Type B pancreatic cell (in vitro differentiated cells): ENCODE results near the gene RFX1. TPM values are rescaled to one million over a fixed set of nuclear protein-coding genes. Genes with fewer than 3 reads are reported as not detected.

Source experiments
- DNase-seq: peaks from one replicate; pipeline ENCODE4 v3.0.0; 2021; ENCODE audit warnings: mixed read lengths; ENCODE audit not compliant: unreplicated experiment; ENCODE audit errors: extremely low spot score
- H3K27ac Mint-ChIP-seq: 2 replicates; pipeline ENCODE4 v1.8.0; 2021; ENCODE audit warnings: mild to moderate bottlenecking, mixed read lengths
- H3K27me3 Mint-ChIP-seq: 2 replicates; pipeline ENCODE4 v1.8.0; 2021; ENCODE audit warnings: mixed read lengths
- H3K36me3 Mint-ChIP-seq: 2 replicates; pipeline ENCODE4 v1.8.0; 2021; ENCODE audit warnings: mixed read lengths
- H3K4me1 Mint-ChIP-seq: one replicate; pipeline ENCODE4 v1.8.0; 2021; ENCODE audit warnings: mixed read lengths; ENCODE audit not compliant: unreplicated experiment
- H3K4me3 Mint-ChIP-seq: 2 replicates; pipeline ENCODE4 v1.8.0; 2021; ENCODE audit warnings: mild to moderate bottlenecking, mixed read lengths
- H3K9me3 Mint-ChIP-seq: 2 replicates; pipeline ENCODE4 v1.8.0; 2021; ENCODE audit warnings: mixed read lengths
- total RNA-seq: library from RNA; stranded (reverse); gene quantifications from 2 replicates; pipeline ENCODE4 v1.2.1, GENCODE V29; 2021; ENCODE audit warnings: low replicate concordance
- TF ChIP-seq, protein P1 (sequence below): fragments of 200-600 bp; sonication (generic); conservative IDR thresholded peaks from 2 replicates; pipeline ENCODE4 v1.5.0; 2021; ENCODE audit warnings: antibody characterized with exemption, mild to moderate bottlenecking

The RFX1 gene
- total RNA-seq, 1 donor from 2014 or later: 19.3 TPM

DNA sequence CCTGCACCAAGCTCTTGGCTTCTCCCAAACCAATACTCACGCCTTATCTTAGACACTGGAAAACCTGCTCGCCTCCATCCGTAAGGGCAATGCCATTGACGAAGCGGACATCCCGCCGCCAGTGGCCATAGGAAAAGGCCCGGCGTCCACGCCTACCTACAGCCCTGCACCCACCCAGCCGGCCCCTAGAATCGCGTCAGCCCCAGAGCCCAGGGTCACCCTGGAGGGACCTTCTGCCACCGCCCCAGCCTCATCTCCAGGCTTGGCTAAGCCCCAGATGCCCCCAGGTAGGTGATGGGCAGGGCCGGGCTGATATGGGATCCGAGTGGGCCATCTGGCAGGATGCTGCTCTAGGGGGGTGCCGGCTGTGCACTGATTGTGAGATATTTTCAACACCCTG is 92.8 kb downstream of the RFX1 start:
- DNase-seq: no peak
- H3K27me3 Mint-ChIP-seq: no peaks in the 10 kb centered on the region
- peaks cover 4% of the 10 kb centered on the region for H3K36me3 Mint-ChIP-seq
- no peak overlapping the region for H3K4me3 Mint-ChIP-seq
- TF ChIP-seq, protein P1, sequence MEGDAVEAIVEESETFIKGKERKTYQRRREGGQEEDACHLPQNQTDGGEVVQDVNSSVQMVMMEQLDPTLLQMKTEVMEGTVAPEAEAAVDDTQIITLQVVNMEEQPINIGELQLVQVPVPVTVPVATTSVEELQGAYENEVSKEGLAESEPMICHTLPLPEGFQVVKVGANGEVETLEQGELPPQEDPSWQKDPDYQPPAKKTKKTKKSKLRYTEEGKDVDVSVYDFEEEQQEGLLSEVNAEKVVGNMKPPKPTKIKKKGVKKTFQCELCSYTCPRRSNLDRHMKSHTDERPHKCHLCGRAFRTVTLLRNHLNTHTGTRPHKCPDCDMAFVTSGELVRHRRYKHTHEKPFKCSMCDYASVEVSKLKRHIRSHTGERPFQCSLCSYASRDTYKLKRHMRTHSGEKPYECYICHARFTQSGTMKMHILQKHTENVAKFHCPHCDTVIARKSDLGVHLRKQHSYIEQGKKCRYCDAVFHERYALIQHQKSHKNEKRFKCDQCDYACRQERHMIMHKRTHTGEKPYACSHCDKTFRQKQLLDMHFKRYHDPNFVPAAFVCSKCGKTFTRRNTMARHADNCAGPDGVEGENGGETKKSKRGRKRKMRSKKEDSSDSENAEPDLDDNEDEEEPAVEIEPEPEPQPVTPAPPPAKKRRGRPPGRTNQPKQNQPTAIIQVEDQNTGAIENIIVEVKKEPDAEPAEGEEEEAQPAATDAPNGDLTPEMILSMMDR: no peak
- no peaks in the 10 kb centered on the region for H3K4me1 Mint-ChIP-seq
- no peak overlapping the region for H3K27ac Mint-ChIP-seq
- no peaks in the 10 kb centered on the region for H3K9me3 Mint-ChIP-seq

Other genes with a start within 250 kb of the RFX1 start
- gene MRI1, start 241.8 kb downstream of the RFX1 start, total RNA-seq: 24.0 and 27.7 TPM in 2 replicates
- 89.8 and 101 TPM in 2 replicates for gene C19orf53, start 231.9 kb downstream of the RFX1 start, total RNA-seq
- gene ZSWIM4, start 210.9 kb downstream of the RFX1 start, total RNA-seq: 15.0 and 15.7 TPM in 2 replicates
- 0.69 and 2.8 TPM in 2 replicates for gene NANOS3, start 129.2 kb downstream of the RFX1 start, total RNA-seq
- gene BRME1, start 100.2 kb downstream of the RFX1 start, total RNA-seq: 3.5 and 9.2 TPM in 2 replicates
- gene CC2D1A, start 100.1 kb downstream of the RFX1 start, total RNA-seq: 35.4 and 42.3 TPM in 2 replicates
- 0.48 and 0.75 TPM in 2 replicates for gene PODNL1, start 67.9 kb downstream of the RFX1 start, total RNA-seq
- gene DCAF15, start 53.8 kb downstream of the RFX1 start, total RNA-seq: 35.8 and 50.1 TPM in 2 replicates
- gene RLN3, start 21.8 kb upstream of the RFX1 start, total RNA-seq: not detected in 2 replicates
- gene IL27RA, start 25.4 kb upstream of the RFX1 start, total RNA-seq: 0.95 and 2.8 TPM in 2 replicates
- gene PALM3, start 55.8 kb upstream of the RFX1 start, total RNA-seq: 0.83 and 8.1 TPM in 2 replicates
- gene MISP3, start 66.5 kb upstream of the RFX1 start, total RNA-seq: 3.1 and 3.6 TPM in 2 replicates
- not detected in 2 replicates for gene C19orf67, start 79.5 kb upstream of the RFX1 start, total RNA-seq
- gene SAMD1, start 84.4 kb upstream of the RFX1 start, total RNA-seq: 42.7 and 55.9 TPM in 2 replicates
- gene PRKACA, start 111.4 kb upstream of the RFX1 start, total RNA-seq: 55.3 and 88.1 TPM in 2 replicates
- gene ASF1B, start 130.3 kb upstream of the RFX1 start, total RNA-seq: 14.8 and 27.4 TPM in 2 replicates
- 24.9 and 62.4 TPM in 2 replicates for gene ADGRL1, start 199.8 kb upstream of the RFX1 start, total RNA-seq